HEK293 (cell line): Measurements from ENCODE around the gene ATXN2.

Experiments used
- CTCF ChIA-PET: fragments of 350-600 bp; formaldehyde crosslinking; extraction: SDS; loops from one replicate; lab custom pipeline; 2021; ENCODE audit warnings: antibody characterized with exemption; lab: Yijun Ruan, JAX
- POLR2A ChIA-PET: fragments of 300-600 bp; formaldehyde crosslinking; extraction: SDS; loops from one replicate; lab custom pipeline; 2020; ENCODE audit warnings: antibody characterized with exemption, inconsistent platforms; lab: Yijun Ruan, JAX
- H3K27ac ChIP-seq: fragments of 200-500 bp; sonication (Bioruptor generic); 2 replicates; pipeline ENCODE4 v1.5.1; 2014; ENCODE audit warnings: low read depth, low read length, control low read depth, inconsistent platforms; ENCODE audit errors: extremely low read depth
- H3K36me3 ChIP-seq, 2 experiments: fragments of 200-500 bp in 1 of 2; sonication (Bioruptor generic) in 1 of 2; 1 replicate in 1 of 2; 2 replicates in 1 of 2; pipeline ENCODE4 v1.5.1; 2014 to 2017; ENCODE audit warnings: inconsistent platforms in 2 of 2, low read length in 2 of 2; ENCODE audit not compliant: control insufficient read depth in 2 of 2, insufficient read depth in 1 of 2
- H3K4me1 ChIP-seq: fragments of 200-500 bp; sonication (Bioruptor generic); 2 replicates; pipeline ENCODE4 v1.5.1; 2014; ENCODE audit warnings: mild to moderate bottlenecking, low read length, inconsistent platforms; ENCODE audit not compliant: control insufficient read depth, insufficient read depth
- H3K4me3 ChIP-seq: 2 replicates; pipeline ENCODE4 v1.5.1; 2011; ENCODE audit warnings: low read depth, mild to moderate bottlenecking, control low read depth, low read length, moderate library complexity
- H3K9me3 ChIP-seq: fragments of 200-500 bp; sonication (Bioruptor generic); 2 replicates; pipeline ENCODE4 v1.5.1; 2014; ENCODE audit warnings: low read depth, low read length, inconsistent platforms; ENCODE audit not compliant: control insufficient read depth, insufficient read depth
- BCL11A ChIP-seq: fragments of 450-650 bp; formaldehyde crosslinking; IDR thresholded peaks from 2 replicates; pipeline ENCODE4 v1.5.1; 2016; ENCODE audit warnings: low read depth, missing biosample characterization, missing genetic modification characterization
- EGR2 ChIP-seq: fragments of 450-650 bp; formaldehyde crosslinking; IDR thresholded peaks from 2 replicates; pipeline ENCODE4 v1.5.1; 2016; ENCODE audit warnings: low read depth, missing biosample characterization, missing genetic modification characterization
- GLI4 ChIP-seq: fragments of 450-650 bp; formaldehyde crosslinking; IDR thresholded peaks from 2 replicates; pipeline ENCODE4 v1.5.1; 2016; ENCODE audit warnings: missing biosample characterization, missing genetic modification characterization
- IKZF3 ChIP-seq: fragments of 450-650 bp; IDR thresholded peaks from 2 replicates; pipeline ENCODE4 v1.5.0; 2018; ENCODE audit warnings: missing biosample characterization, mild to moderate bottlenecking, missing genetic modification characterization, moderate library complexity
- INSM2 ChIP-seq: fragments of 450-650 bp; formaldehyde crosslinking; IDR thresholded peaks from 2 replicates; pipeline ENCODE4 v1.5.1; 2016; ENCODE audit warnings: missing biosample characterization, missing genetic modification characterization
- MYNN ChIP-seq: fragments of 450-650 bp; formaldehyde crosslinking; IDR thresholded peaks from 2 replicates; pipeline ENCODE4 v1.5.1; 2016; ENCODE audit warnings: missing biosample characterization, missing genetic modification characterization, borderline replicate concordance
- PBX3 ChIP-seq: sonication (generic); formaldehyde crosslinking; IDR thresholded peaks from 2 replicates; pipeline ENCODE4 v1.8.1; 2022; ENCODE audit warnings: mild to moderate bottlenecking, moderate library complexity, missing genetic modification reagents
- YY1 ChIP-seq: fragments of 450-650 bp; formaldehyde crosslinking; IDR thresholded peaks from 2 replicates; pipeline ENCODE4 v1.5.1; 2018; ENCODE audit warnings: missing biosample characterization, missing genetic modification characterization
- ZEB2 ChIP-seq: fragments of 450-650 bp; formaldehyde crosslinking; IDR thresholded peaks from 2 replicates; pipeline ENCODE4 v1.5.1; 2016; ENCODE audit warnings: missing biosample characterization, missing genetic modification characterization
- ZNF121 ChIP-seq: fragments of 450-650 bp; formaldehyde crosslinking; IDR thresholded peaks from 2 replicates; pipeline ENCODE4 v1.5.1; 2016; ENCODE audit warnings: missing biosample characterization, missing genetic modification characterization
- ZNF184 ChIP-seq: fragments of 450-650 bp; IDR thresholded peaks from 2 replicates; pipeline ENCODE4 v1.5.1; 2018; ENCODE audit warnings: missing biosample characterization, mild to moderate bottlenecking, missing genetic modification characterization
- ZNF214 ChIP-seq: fragments of 450-650 bp; formaldehyde crosslinking; IDR thresholded peaks from 2 replicates; pipeline ENCODE4 v1.5.1; 2017; ENCODE audit warnings: missing biosample characterization, mild to moderate bottlenecking, missing genetic modification characterization, borderline replicate concordance
- ZNF223 ChIP-seq: fragments of 450-650 bp; formaldehyde crosslinking; IDR thresholded peaks from 2 replicates; pipeline ENCODE4 v1.5.1; 2016; ENCODE audit warnings: missing biosample characterization, missing genetic modification characterization
- ZNF292 ChIP-seq: fragments of 450-650 bp; formaldehyde crosslinking; IDR thresholded peaks from 2 replicates; pipeline ENCODE4 v1.5.1; 2016; ENCODE audit warnings: low read depth, missing biosample characterization, missing genetic modification characterization, borderline replicate concordance
- ZNF302 ChIP-seq: fragments of 450-650 bp; formaldehyde crosslinking; IDR thresholded peaks from 2 replicates; pipeline ENCODE4 v1.5.1; 2016; ENCODE audit warnings: missing biosample characterization, missing genetic modification characterization, low read depth
- ZNF391 ChIP-seq: fragments of 450-650 bp; formaldehyde crosslinking; IDR thresholded peaks from 2 replicates; pipeline ENCODE4 v1.5.1; 2016; ENCODE audit warnings: low read depth, missing biosample characterization, missing genetic modification characterization, borderline replicate concordance
- ZNF404 ChIP-seq: fragments of 450-650 bp; formaldehyde crosslinking; IDR thresholded peaks from 2 replicates; pipeline ENCODE4 v1.5.1; 2017; ENCODE audit warnings: missing biosample characterization, missing genetic modification characterization
- ZNF529 ChIP-seq: fragments of 450-650 bp; formaldehyde crosslinking; IDR thresholded peaks from 2 replicates; pipeline ENCODE4 v1.5.1; 2017; ENCODE audit warnings: missing genetic modification characterization, missing biosample characterization; ENCODE audit not compliant: insufficient replicate concordance
- ZNF530 ChIP-seq: fragments of 450-650 bp; formaldehyde crosslinking; IDR thresholded peaks from 2 replicates; pipeline ENCODE4 v1.5.1; 2016; ENCODE audit warnings: low read depth, missing biosample characterization, missing genetic modification characterization
- ZNF560 ChIP-seq: fragments of 450-650 bp; formaldehyde crosslinking; IDR thresholded peaks from 2 replicates; pipeline ENCODE4 v1.5.1; 2017; ENCODE audit warnings: missing biosample characterization, missing genetic modification characterization, borderline replicate concordance
- ZNF561 ChIP-seq: fragments of 450-650 bp; IDR thresholded peaks from 2 replicates; pipeline ENCODE4 v1.5.1; 2018; ENCODE audit warnings: missing biosample characterization, missing genetic modification characterization, borderline replicate concordance
- ZNF571 ChIP-seq: fragments of 450-650 bp; formaldehyde crosslinking; IDR thresholded peaks from 2 replicates; pipeline ENCODE4 v1.5.0; 2017; ENCODE audit warnings: missing biosample characterization, missing genetic modification characterization
- ZNF585B ChIP-seq: fragments of 450-650 bp; formaldehyde crosslinking; IDR thresholded peaks from 2 replicates; pipeline ENCODE4 v1.5.1; 2016; ENCODE audit warnings: missing biosample characterization, missing genetic modification characterization
- ZNF621 ChIP-seq: fragments of 450-650 bp; formaldehyde crosslinking; IDR thresholded peaks from 2 replicates; pipeline ENCODE4 v1.5.1; 2017; ENCODE audit warnings: missing biosample characterization, missing genetic modification characterization
- ZNF654 ChIP-seq: fragments of 450-650 bp; formaldehyde crosslinking; IDR thresholded peaks from 2 replicates; pipeline ENCODE4 v1.5.1; 2016; ENCODE audit warnings: low read depth, missing biosample characterization, missing genetic modification characterization
- ZNF670 ChIP-seq: fragments of 450-650 bp; formaldehyde crosslinking; IDR thresholded peaks from 2 replicates; pipeline ENCODE4 v1.5.1; 2016; ENCODE audit warnings: missing biosample characterization, missing genetic modification characterization, low read depth
- ZNF785 ChIP-seq: fragments of 450-650 bp; formaldehyde crosslinking; IDR thresholded peaks from 2 replicates; pipeline ENCODE4 v1.5.1; 2016; ENCODE audit warnings: missing biosample characterization, missing genetic modification characterization
- ZNF791 ChIP-seq: fragments of 450-650 bp; formaldehyde crosslinking; IDR thresholded peaks from 2 replicates; pipeline ENCODE4 v1.5.1; 2016; ENCODE audit warnings: missing biosample characterization, missing genetic modification characterization
- ZSCAN5A ChIP-seq: fragments of 450-650 bp; formaldehyde crosslinking; IDR thresholded peaks from 2 replicates; pipeline ENCODE4 v1.5.1; 2016; ENCODE audit warnings: missing biosample characterization, missing genetic modification characterization

ATXN2 gene

GRCh38 chr12:111544032-111544431, 55.1 kb downstream of the ATXN2 start:
- TF ChIP-seq EGR2 (tag by site-specific recombination) (no peak), IKZF3 (tag by site-specific recombination) (no peak), ZNF785 (tag by site-specific recombination) (no peak), INSM2 (tag by site-specific recombination) (no peak), ZNF530 (tag by site-specific recombination) (no peak), ZNF571 (no peak), ZNF560 (no peak), ZNF585B (tag by site-specific recombination) (no peak), ZNF670 (tag by site-specific recombination) (no peak), ZNF121 (tag by site-specific recombination) (no peak), YY1 (tag by site-specific recombination) (no peak), ZNF214 (tag by site-specific recombination) (no peak)
- POLR2A ChIA-PET, result no interaction called here
- Histone ChIP-seq H3K36me3 (peaks cover 32 to 59% of the 10 kb centered on the region in 2 experiments; a peak in 2 of 3 replicates), H3K27ac (no peak overlapping the region), H3K4me3 (no peak overlapping the region), H3K9me3 (no peaks in the 10 kb centered on the region), H3K4me1 (no peaks in the 10 kb centered on the region)
- CTCF ChIA-PET, result no interaction called here

- Histone ChIP-seq H3K4me3 (no peak overlapping the region), H3K9me3 (no peaks in the 10 kb centered on the region), H3K4me1 (no peaks in the 10 kb centered on the region), H3K27ac (no peak overlapping the region), H3K36me3 (peaks cover 18 to 30% of the 10 kb centered on the region in 2 experiments; a peak in 2 of 3 replicates)
- no peak for TF ChIP-seq ZNF404 (tag by site-specific recombination)
- no peak for TF ChIP-seq ZNF391 (tag by site-specific recombination)
- no peak for TF ChIP-seq ZNF654 (tag by site-specific recombination)
- TF ChIP-seq ZNF184 (tag by site-specific recombination), result no peak
- TF ChIP-seq ZNF223 (tag by site-specific recombination), result no peak
- no peak for TF ChIP-seq ZNF292 (tag by site-specific recombination)
- TF ChIP-seq GLI4 (tag by site-specific recombination), result no peak
- no peak for TF ChIP-seq BCL11A (tag by site-specific recombination)
- TF ChIP-seq ZNF561, result no peak
- TF ChIP-seq ZNF302 (tag by site-specific recombination), result no peak
- no peak for TF ChIP-seq ZNF621
- no peak for TF ChIP-seq MYNN (tag by site-specific recombination)
- no peak for TF ChIP-seq ZEB2 (tag by site-specific recombination)
- no peak for TF ChIP-seq ZSCAN5A
- TF ChIP-seq ZNF529 (tag by site-specific recombination), result no peak
- TF ChIP-seq ZNF791 (tag by site-specific recombination), result no peak
- no peak for TF ChIP-seq PBX3 (CRISPR knock-in tag)
- CTCF ChIA-PET, result interaction anchor here (0.6 to 1.4 kb wide), 3 partner anchors 17 to 136 kb away, joined by 4 to 6 read pairs (median 4); no protein-coding TSS in a partner anchor
- POLR2A ChIA-PET, result interaction anchor here (0.6 to 0.7 kb wide), 2 partner anchors 24 to 71 kb away, joined by 3 to 6 read pairs; no protein-coding TSS in a partner anchor
Observed at GRCh38 chr12:111532751-111533150, 66.4 kb downstream of the ATXN2 start.
